Measurements from ENCODE around the gene RGP1.

DNA sequence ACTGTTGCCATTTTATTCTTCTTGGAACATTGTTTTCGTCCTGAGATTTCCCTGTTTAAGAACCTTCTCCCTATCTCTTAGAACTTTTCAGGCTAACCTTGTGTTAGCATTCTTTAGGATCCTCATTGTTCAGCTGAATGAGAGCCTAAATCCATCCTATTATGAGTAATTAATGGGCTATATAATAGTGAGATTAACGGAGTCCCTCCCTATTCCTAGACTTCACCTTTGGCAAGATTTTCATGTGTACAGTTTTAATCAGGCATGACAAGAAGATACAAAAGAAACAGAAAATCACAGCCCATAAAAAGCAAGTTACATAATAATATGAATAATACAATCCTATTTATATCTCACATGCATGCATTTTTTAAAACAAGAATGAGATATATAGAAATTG, 14.1 kb downstream of the RGP1 start:
- TF ChIP-seq POLR2A (IDR thresholded peaks at IDR 0.05) = no peak
- TF ChIP-seq, protein P1, sequence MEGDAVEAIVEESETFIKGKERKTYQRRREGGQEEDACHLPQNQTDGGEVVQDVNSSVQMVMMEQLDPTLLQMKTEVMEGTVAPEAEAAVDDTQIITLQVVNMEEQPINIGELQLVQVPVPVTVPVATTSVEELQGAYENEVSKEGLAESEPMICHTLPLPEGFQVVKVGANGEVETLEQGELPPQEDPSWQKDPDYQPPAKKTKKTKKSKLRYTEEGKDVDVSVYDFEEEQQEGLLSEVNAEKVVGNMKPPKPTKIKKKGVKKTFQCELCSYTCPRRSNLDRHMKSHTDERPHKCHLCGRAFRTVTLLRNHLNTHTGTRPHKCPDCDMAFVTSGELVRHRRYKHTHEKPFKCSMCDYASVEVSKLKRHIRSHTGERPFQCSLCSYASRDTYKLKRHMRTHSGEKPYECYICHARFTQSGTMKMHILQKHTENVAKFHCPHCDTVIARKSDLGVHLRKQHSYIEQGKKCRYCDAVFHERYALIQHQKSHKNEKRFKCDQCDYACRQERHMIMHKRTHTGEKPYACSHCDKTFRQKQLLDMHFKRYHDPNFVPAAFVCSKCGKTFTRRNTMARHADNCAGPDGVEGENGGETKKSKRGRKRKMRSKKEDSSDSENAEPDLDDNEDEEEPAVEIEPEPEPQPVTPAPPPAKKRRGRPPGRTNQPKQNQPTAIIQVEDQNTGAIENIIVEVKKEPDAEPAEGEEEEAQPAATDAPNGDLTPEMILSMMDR (IDR thresholded peaks at IDR 0.05) = no peak
- TF ChIP-seq POLR2AphosphoS5 (IDR thresholded peaks at IDR 0.05) = no peak
